HepG2 (cell line): ENCODE measurements around the gene UBC. TPM values are rescaled to one million over a fixed set of nuclear protein-coding genes. Genes with fewer than 3 reads are reported as not detected.

Experiments
- ATF7-NPFF ChIP-seq: sonication (generic); formaldehyde crosslinking; IDR thresholded peaks from 2 replicates; pipeline ENCODE4 v1.8.1; 2023; ENCODE audit warnings: mild to moderate bottlenecking, low read depth, missing genetic modification reagents, moderate library complexity
- BCL6 ChIP-seq: IDR thresholded peaks from 2 replicates; pipeline ENCODE4 v1.6.1; 2016; ENCODE audit warnings: missing genetic modification reagents, missing compliant biosample characterization
- RNF219 ChIP-seq: sonication (generic); formaldehyde crosslinking; IDR thresholded peaks from 2 replicates; pipeline ENCODE4 v1.5.0; 2020; ENCODE audit warnings: mild to moderate bottlenecking, missing genetic modification reagents
- SKI ChIP-seq: fragments of 450-650 bp; IDR thresholded peaks from one replicate; pipeline ENCODE4 v1.6.1; 2018; ENCODE audit warnings: mild to moderate bottlenecking; ENCODE audit not compliant: partially characterized antibody
- TGIF2 ChIP-seq: IDR thresholded peaks from 2 replicates; pipeline ENCODE4 v1.6.1; 2016; ENCODE audit warnings: control low read depth, missing compliant biosample characterization
- ZMAT3 ChIP-seq: sonication (generic); formaldehyde crosslinking; conservative IDR thresholded peaks from 2 replicates; pipeline ENCODE4 v1.7.0; 2021; ENCODE audit warnings: missing genetic modification reagents
- ZNF136 ChIP-seq: sonication (generic); formaldehyde crosslinking; IDR thresholded peaks from 2 replicates; pipeline ENCODE4 v1.8.1; 2022; ENCODE audit warnings: low read depth, mild to moderate bottlenecking, moderate library complexity, missing genetic modification reagents
- ZNF292 ChIP-seq: sonication (generic); formaldehyde crosslinking; IDR thresholded peaks from 2 replicates; pipeline ENCODE4 v1.8.1; 2022; ENCODE audit warnings: mild to moderate bottlenecking, low read depth, missing genetic modification reagents, borderline replicate concordance
- ZNF343 ChIP-seq: sonication (generic); formaldehyde crosslinking; IDR thresholded peaks from 2 replicates; pipeline ENCODE4 v1.4.0; 2020; ENCODE audit warnings: mild to moderate bottlenecking, missing genetic modification reagents
- ZNF546 ChIP-seq: sonication (generic); formaldehyde crosslinking; conservative IDR thresholded peaks from 2 replicates; pipeline ENCODE4 v1.8.1; 2023; ENCODE audit warnings: mild to moderate bottlenecking, missing genetic modification reagents
- ZNF605 ChIP-seq: sonication (generic); formaldehyde crosslinking; IDR thresholded peaks from 2 replicates; pipeline ENCODE4 v1.8.0; 2022; ENCODE audit warnings: mild to moderate bottlenecking, missing genetic modification reagents
- ZNF775 ChIP-seq: sonication (generic); formaldehyde crosslinking; IDR thresholded peaks from 2 replicates; pipeline ENCODE4 v1.4.0; 2020; ENCODE audit warnings: missing genetic modification reagents, mild to moderate bottlenecking, moderate library complexity, borderline replicate concordance
- ZNF781 ChIP-seq: sonication (generic); formaldehyde crosslinking; IDR thresholded peaks from 2 replicates; pipeline ENCODE4 v1.5.1; 2020; ENCODE audit warnings: borderline replicate concordance, mild to moderate bottlenecking, missing genetic modification reagents; ENCODE audit errors: not compliant biosample characterization
- ZNF850 ChIP-seq: sonication (generic); formaldehyde crosslinking; conservative IDR thresholded peaks from 2 replicates; pipeline ENCODE4 v1.9.0; 2021; ENCODE audit warnings: mild to moderate bottlenecking, missing genetic modification reagents
- ZSCAN12 ChIP-seq: sonication (generic); formaldehyde crosslinking; IDR thresholded peaks from 2 replicates; pipeline ENCODE4 v1.9.0; 2021; ENCODE audit warnings: mild to moderate bottlenecking, missing genetic modification reagents
- polyA plus RNA-seq, 8 experiments: library from polyadenylated mRNA; depleted of rRNA in 3 of 8; stranded (reverse) in 7 of 8; unstranded in 1 of 8; fragments of >200 nt; fragmentation: Illumina TruSeq in 4 of 8; extraction: Trizol in 4 of 8; gene quantifications; 2 replicates each; pipeline versions ENCODE4 v1.2.1 to v1.2.3, GENCODE V29; 2011 to 2016; ENCODE audit warnings: low read depth in 4 of 8, missing spikeins in 1 of 8, mixed read lengths in 1 of 8; ENCODE audit not compliant: insufficient read depth in 1 of 8
- total RNA-seq, 5 experiments: library from RNA; depleted of rRNA; stranded (reverse); fragments of >200 nt; fragmentation: Illumina TruSeq; extraction: Trizol; gene quantifications; 2 replicates each; pipeline ENCODE4 v1.2.3, GENCODE V29; 2016; ENCODE audit warnings: low read depth in 1 of 5
- TF ChIP-seq, protein P1 (sequence below): IDR thresholded peaks from 2 replicates; pipeline ENCODE4 v1.6.1; 2012; ENCODE audit warnings: low read depth, low read length, improper control_type of control experiment
- TF ChIP-seq, protein P2 (sequence below): sonication (generic); formaldehyde crosslinking; IDR thresholded peaks from 2 replicates; pipeline ENCODE4 v1.4.0; 2020; ENCODE audit warnings: missing genetic modification reagents
- TF ChIP-seq, protein P3 (sequence below): sonication (generic); formaldehyde crosslinking; IDR thresholded peaks from 2 replicates; pipeline ENCODE4 v1.4.0; 2020; ENCODE audit warnings: missing genetic modification reagents

UBC gene
- total and polyA plus RNA-seq, 2 of the 13 experiments (the other 11 are each of a cell fraction or from before 2014, with no cell fraction given): 805 to 1,432 TPM

DNA sequence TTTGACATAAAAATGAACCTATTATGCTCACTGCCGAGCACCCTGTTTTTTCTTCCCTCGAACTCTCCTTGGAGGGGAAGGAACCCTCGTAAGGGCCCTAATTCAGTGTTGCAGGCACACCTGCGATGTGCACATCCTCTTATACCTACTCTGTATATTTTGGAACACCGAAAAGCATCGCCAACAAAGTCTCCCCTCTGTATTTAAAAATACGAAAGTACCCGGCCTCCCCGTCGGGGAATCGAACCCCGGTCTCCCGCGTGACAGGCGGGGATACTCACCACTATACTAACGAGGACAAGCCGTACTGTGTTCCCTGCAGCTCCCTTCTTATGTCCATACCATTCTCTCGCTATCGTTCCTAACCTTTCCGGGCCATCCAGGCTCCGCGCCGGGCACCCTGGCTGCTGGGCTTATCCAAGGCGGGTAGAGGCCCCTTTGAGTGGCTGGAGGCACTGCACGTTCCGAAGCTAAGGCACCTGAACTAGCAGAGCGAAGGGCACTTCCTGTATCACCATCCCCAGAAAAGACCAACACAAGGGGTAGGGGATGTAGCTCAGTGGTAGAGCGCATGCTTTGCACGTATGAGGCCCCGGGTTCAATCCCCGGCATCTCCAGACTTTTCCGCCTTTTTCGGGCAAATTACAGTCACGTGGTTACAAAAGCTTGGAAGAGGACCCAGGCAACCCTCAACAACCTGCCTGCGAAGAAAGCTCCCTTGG lies 25.1 kb upstream of the UBC start (continued):
- peak; percentile 92 for TF ChIP-seq RNF219 (CRISPR knock-in tag)
- TF ChIP-seq, protein P1, sequence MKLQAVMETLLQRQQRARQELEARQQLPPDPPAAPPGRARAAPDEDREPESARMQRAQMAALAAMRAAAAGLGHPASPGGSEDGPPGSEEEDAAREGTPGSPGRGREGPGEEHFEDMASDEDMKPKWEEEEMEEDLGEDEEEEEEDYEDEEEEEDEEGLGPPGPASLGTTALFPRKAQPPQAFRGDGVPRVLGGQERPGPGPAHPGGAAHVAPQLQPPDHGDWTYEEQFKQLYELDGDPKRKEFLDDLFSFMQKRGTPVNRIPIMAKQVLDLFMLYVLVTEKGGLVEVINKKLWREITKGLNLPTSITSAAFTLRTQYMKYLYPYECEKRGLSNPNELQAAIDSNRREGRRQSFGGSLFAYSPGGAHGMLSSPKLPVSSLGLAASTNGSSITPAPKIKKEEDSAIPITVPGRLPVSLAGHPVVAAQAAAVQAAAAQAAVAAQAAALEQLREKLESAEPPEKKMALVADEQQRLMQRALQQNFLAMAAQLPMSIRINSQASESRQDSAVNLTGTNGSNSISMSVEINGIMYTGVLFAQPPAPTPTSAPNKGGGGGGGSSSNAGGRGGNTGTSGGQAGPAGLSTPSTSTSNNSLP: 0 out of 2 replicates have a peak, but pooled peaks have one; percentile 0
- TF ChIP-seq SKI: peak; percentile 43
- TF ChIP-seq ZNF850 (CRISPR knock-in tag): 0 out of 2 replicates have a peak, but pooled peaks have one; percentile 48
- TF ChIP-seq, protein P2, sequence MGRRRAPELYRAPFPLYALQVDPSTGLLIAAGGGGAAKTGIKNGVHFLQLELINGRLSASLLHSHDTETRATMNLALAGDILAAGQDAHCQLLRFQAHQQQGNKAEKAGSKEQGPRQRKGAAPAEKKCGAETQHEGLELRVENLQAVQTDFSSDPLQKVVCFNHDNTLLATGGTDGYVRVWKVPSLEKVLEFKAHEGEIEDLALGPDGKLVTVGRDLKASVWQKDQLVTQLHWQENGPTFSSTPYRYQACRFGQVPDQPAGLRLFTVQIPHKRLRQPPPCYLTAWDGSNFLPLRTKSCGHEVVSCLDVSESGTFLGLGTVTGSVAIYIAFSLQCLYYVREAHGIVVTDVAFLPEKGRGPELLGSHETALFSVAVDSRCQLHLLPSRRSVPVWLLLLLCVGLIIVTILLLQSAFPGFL (CRISPR knock-in tag): 0 out of 2 replicates have a peak, but pooled peaks have one; percentile 59
- TF ChIP-seq ZMAT3 (CRISPR knock-in tag): 0 out of 2 replicates have a peak, but pooled peaks have one; percentile 17
- TF ChIP-seq ATF7-NPFF: peak; percentile 68; the same call in 1 of the 2 replicates
- TF ChIP-seq ZNF292 (CRISPR knock-in tag): no peak
- no peak for TF ChIP-seq ZNF775
- TF ChIP-seq ZNF136 (CRISPR knock-in tag): peak; percentile 90; the same call in 1 of the 2 replicates
- TF ChIP-seq ZNF343: peak; percentile 35; the same call in 1 of the 2 replicates
- TF ChIP-seq, protein P3, sequence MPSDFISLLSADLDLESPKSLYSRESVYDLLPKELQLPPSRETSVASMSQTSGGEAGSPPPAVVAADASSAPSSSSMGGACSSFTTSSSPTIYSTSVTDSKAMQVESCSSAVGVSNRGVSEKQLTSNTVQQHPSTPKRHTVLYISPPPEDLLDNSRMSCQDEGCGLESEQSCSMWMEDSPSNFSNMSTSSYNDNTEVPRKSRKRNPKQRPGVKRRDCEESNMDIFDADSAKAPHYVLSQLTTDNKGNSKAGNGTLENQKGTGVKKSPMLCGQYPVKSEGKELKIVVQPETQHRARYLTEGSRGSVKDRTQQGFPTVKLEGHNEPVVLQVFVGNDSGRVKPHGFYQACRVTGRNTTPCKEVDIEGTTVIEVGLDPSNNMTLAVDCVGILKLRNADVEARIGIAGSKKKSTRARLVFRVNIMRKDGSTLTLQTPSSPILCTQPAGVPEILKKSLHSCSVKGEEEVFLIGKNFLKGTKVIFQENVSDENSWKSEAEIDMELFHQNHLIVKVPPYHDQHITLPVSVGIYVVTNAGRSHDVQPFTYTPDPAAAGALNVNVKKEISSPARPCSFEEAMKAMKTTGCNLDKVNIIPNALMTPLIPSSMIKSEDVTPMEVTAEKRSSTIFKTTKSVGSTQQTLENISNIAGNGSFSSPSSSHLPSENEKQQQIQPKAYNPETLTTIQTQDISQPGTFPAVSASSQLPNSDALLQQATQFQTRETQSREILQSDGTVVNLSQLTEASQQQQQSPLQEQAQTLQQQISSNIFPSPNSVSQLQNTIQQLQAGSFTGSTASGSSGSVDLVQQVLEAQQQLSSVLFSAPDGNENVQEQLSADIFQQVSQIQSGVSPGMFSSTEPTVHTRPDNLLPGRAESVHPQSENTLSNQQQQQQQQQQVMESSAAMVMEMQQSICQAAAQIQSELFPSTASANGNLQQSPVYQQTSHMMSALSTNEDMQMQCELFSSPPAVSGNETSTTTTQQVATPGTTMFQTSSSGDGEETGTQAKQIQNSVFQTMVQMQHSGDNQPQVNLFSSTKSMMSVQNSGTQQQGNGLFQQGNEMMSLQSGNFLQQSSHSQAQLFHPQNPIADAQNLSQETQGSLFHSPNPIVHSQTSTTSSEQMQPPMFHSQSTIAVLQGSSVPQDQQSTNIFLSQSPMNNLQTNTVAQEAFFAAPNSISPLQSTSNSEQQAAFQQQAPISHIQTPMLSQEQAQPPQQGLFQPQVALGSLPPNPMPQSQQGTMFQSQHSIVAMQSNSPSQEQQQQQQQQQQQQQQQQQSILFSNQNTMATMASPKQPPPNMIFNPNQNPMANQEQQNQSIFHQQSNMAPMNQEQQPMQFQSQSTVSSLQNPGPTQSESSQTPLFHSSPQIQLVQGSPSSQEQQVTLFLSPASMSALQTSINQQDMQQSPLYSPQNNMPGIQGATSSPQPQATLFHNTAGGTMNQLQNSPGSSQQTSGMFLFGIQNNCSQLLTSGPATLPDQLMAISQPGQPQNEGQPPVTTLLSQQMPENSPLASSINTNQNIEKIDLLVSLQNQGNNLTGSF: no peak
- TF ChIP-seq ZNF605 (CRISPR knock-in tag): peak; percentile 95; the same call in 1 of the 2 replicates
- TF ChIP-seq TGIF2 (CRISPR knock-in tag): peak; percentile 12; the same call in 1 of the 2 replicates
- peak; percentile 20; the same call in 1 of the 2 replicates for TF ChIP-seq ZNF546
- no peak for TF ChIP-seq ZSCAN12 (CRISPR knock-in tag)
- peak; percentile 43; the same call in 1 of the 2 replicates for TF ChIP-seq BCL6 (CRISPR knock-in tag)
- peak; percentile 73 for TF ChIP-seq ZNF781 (CRISPR knock-in tag)
